DMS153 treated with DMSO at 0.1 percent for 48 hours (cell line): ENCODE results near the gene KCNJ3.
"Not testable (repeated sequence)": the region's sequence is repeated elsewhere in the genome, so short reads cannot be mapped to it uniquely, and the experiment has no call there.

Source experiments
- DNase-seq: peaks from one replicate; lab custom pipeline; 2025; ENCODE audit not compliant: unreplicated experiment; lab: John Stamatoyannopoulos, UW

Gene KCNJ3

GRCh38 chr2:154837035-154837434 is 138.5 kb downstream of the KCNJ3 start:
- no peak for DNase-seq

GRCh38 chr2:154844513-154844912 is 146.0 kb downstream of the KCNJ3 start:
- DNase-seq, result no peak

- no peak for DNase-seq
Measured at GRCh38 chr2:154846842-154847241, 148.3 kb downstream of the KCNJ3 start.

- DNase-seq, result no peak
Measured at GRCh38 chr2:154849482-154849881, 151.0 kb downstream of the KCNJ3 start.

- DNase-seq, result no peak
Measured at GRCh38 chr2:154850532-154850931, 152.0 kb downstream of the KCNJ3 start.

- no peak for DNase-seq
Measured at GRCh38 chr2:154855138-154855537, 156.6 kb downstream of the KCNJ3 start.

GRCh38 chr2:154867151-154867550 is 168.7 kb downstream of the KCNJ3 start:
- DNase-seq, result not testable (repeated sequence)

- DNase-seq, result no peak
Measured at GRCh38 chr2:154875999-154876398, 177.5 kb downstream of the KCNJ3 start.

- DNase-seq, result no peak
Measured at GRCh38 chr2:154882725-154883124, 184.2 kb downstream of the KCNJ3 start.

GRCh38 chr2:154886316-154886715 is 187.8 kb downstream of the KCNJ3 start:
- DNase-seq, result no peak

GRCh38 chr2:154898269-154898668 is 199.8 kb downstream of the KCNJ3 start:
- DNase-seq, result no peak

- no peak for DNase-seq
Measured at GRCh38 chr2:154901063-154901462, 202.6 kb downstream of the KCNJ3 start.
